ENCODE measurements around the gene GLDN. TPM values are rescaled to one million over a fixed set of nuclear protein-coding genes. Genes with fewer than 3 reads are reported as not detected.

Gene GLDN
- total RNA-seq, 4 donors from 2014 or later, result 0.48 to 3.7 (median 2.6) TPM; not detected in 1

- in situ Hi-C loops (cut with MboI; ENCODE audit: low pct_ligation_motif_present in 1 of 4, low pct_unique_long_range_greater_than_20kb in 1 of 4, low sequenced_read_pairs in 3 of 4) (no loop called here), intact Hi-C loops (cut with DNase I; ENCODE audit: low total_unique reads) (no loop called here)
- Histone ChIP-seq H3K4me1 (peaks cover 0 to 40% (median 13%) of the 10 kb centered on the region in 4 donors), H3K36me3 (no peaks in the 10 kb centered on the region), H3K27me3 (peaks cover 6% of the 10 kb centered on the region), H3K4me3 (no peak overlapping the region), H3K9me3 (no peaks in the 10 kb centered on the region), H3K27ac (peak overlapping the region in 1 of 4 donors; percentile 11)
- no peak for DNase-seq
- 80 to 92% methylated on average over 4 to 5 of the region's 5 CpGs for WGBS, 2 donors (ENCODE audit: low coverage in 1 of 2)
- TF ChIP-seq CTCF (IDR thresholded peaks at IDR 0.05) (no peak), POLR2A (IDR thresholded peaks at IDR 0.05) (no peak), EP300 (IDR thresholded peaks at IDR 0.05; ENCODE audit: low read depth) (no peak), POLR2AphosphoS5 (IDR thresholded peaks at IDR 0.05) (no peak)
Observed at GRCh38 chr15:51335087-51335486, 6.4 kb upstream of the GLDN start.

GRCh38 chr15:51335538-51336410 lies 5.7 kb upstream of the GLDN start:
- intact Hi-C loops (cut with DNase I; ENCODE audit: low total_unique reads), result no loop called here
- WGBS, 2 donors (ENCODE audit: low coverage in 1 of 2), result 67 to 72% methylated on average over 8 to 9 of the region's 9 CpGs
- TF ChIP-seq EP300 (IDR thresholded peaks at IDR 0.05; ENCODE audit: low read depth) (no peak), POLR2A (IDR thresholded peaks at IDR 0.05) (no peak), POLR2AphosphoS5 (IDR thresholded peaks at IDR 0.05) (peak in 1 of 3 donors; percentile 8)
- peak overlapping the region in 2 of 4 donors; percentile 8 to 11 for H3K27ac ChIP-seq
- in situ Hi-C loops (cut with MboI; ENCODE audit: low pct_ligation_motif_present in 1 of 4, low pct_unique_long_range_greater_than_20kb in 1 of 4, low sequenced_read_pairs in 3 of 4), result no loop called here
- H3K4me3 ChIP-seq, result no peak overlapping the region
- H3K4me1 ChIP-seq, result peaks cover 0 to 40% (median 13%) of the 10 kb centered on the region in 4 donors
- peaks cover 13% of the 10 kb centered on the region for H3K27me3 ChIP-seq
- H3K36me3 ChIP-seq, result no peaks in the 10 kb centered on the region
- H3K9me3 ChIP-seq, result no peaks in the 10 kb centered on the region
- no peak for DNase-seq

GRCh38 chr15:51338496-51338895 lies 3.0 kb upstream of the GLDN start, which contains the start of gene CYP19A1:
Gene CYP19A1 (minus strand): TSS chr15:51338596. CDS start chr15:51242912, 95,684 bp downstream.
- DNase-seq, result no peak
- no peaks in the 10 kb centered on the region for H3K9me3 ChIP-seq
- in situ Hi-C loops (cut with MboI; ENCODE audit: low pct_ligation_motif_present in 1 of 4, low pct_unique_long_range_greater_than_20kb in 1 of 4, low sequenced_read_pairs in 3 of 4), result no loop called here
- H3K27ac ChIP-seq, result no peak within 1 kb of the TSS
- H3K36me3 ChIP-seq, result no peaks in the 10 kb centered on the region
- 89% methylated on average over 6 of the region's 6 CpGs; no CpG with 5 or more reads in 1 of the 2 donors for WGBS, 2 donors (ENCODE audit: low coverage in 1 of 2)
- intact Hi-C loops (cut with DNase I; ENCODE audit: low total_unique reads), result no loop called here
- H3K4me3 ChIP-seq, result no peak within 1 kb of the TSS
- peaks cover 40% of the 10 kb centered on the region for H3K27me3 ChIP-seq
- TF ChIP-seq EP300 (IDR thresholded peaks at IDR 0.05; ENCODE audit: low read depth) (no peak), POLR2AphosphoS5 (IDR thresholded peaks at IDR 0.05) (no peak), POLR2A (IDR thresholded peaks at IDR 0.05) (no peak), CTCF (IDR thresholded peaks at IDR 0.05) (no peak)
- peaks cover 0 to 47% (median 23%) of the 10 kb centered on the region in 4 donors for H3K4me1 ChIP-seq

GRCh38 chr15:51342227-51342999 lies 958 bp downstream of the GLDN start:
- no peak overlapping the region for H3K27ac ChIP-seq
- 52 to 100% methylated on average over 1 to 16 of the region's 16 CpGs for WGBS, 2 donors (ENCODE audit: low coverage in 1 of 2)
- no peaks in the 10 kb centered on the region for H3K36me3 ChIP-seq
- in situ Hi-C loops (cut with MboI; ENCODE audit: low pct_ligation_motif_present in 1 of 4, low pct_unique_long_range_greater_than_20kb in 1 of 4, low sequenced_read_pairs in 3 of 4) (no loop called here), intact Hi-C loops (cut with DNase I; ENCODE audit: low total_unique reads) (loop anchor here (2.0 kb wide), 1 partner anchor 18 kb away; no protein-coding TSS in a partner anchor)
- H3K4me3 ChIP-seq, result peak overlapping the region in 3 of 4 donors; percentile 9 to 55 (median 30)
- peaks cover 0 to 13% (median 11%) of the 10 kb centered on the region in 4 donors for H3K4me1 ChIP-seq
- no peak for DNase-seq
- no peaks in the 10 kb centered on the region for H3K9me3 ChIP-seq
- H3K27me3 ChIP-seq, result peaks cover 48% of the 10 kb centered on the region
- TF ChIP-seq EP300 (IDR thresholded peaks at IDR 0.05; ENCODE audit: low read depth) (no peak), POLR2A (IDR thresholded peaks at IDR 0.05) (no peak)

All from transverse colon (tissue), 4 donors.